Loucy (cell line): ENCODE measurements around the gene MAPK1.

Experiments used
- CTCF ChIP-seq: fragments of 200-600 bp; sonication (generic); conservative IDR thresholded peaks from 2 replicates; pipeline ENCODE4 v1.5.1; 2014; ENCODE audit warnings: mild to moderate bottlenecking, antibody characterized with exemption, low read length
- EZH2phosphoT487 ChIP-seq: fragments of 200-600 bp; IDR thresholded peaks from 2 replicates; pipeline ENCODE4 v1.6.1; 2018; ENCODE audit warnings: antibody characterized with exemption, mild to moderate bottlenecking, moderate library complexity, borderline replicate concordance

- no peak for TF ChIP-seq CTCF
- no peak for TF ChIP-seq EZH2phosphoT487
Measured at GRCh38 chr22:21727159-21727558, 140.3 kb downstream of the MAPK1 start.
